Activated CD8-positive, alpha-beta T cell treated with anti-CD3 and anti-CD28 coated beads for 36 hours (primary cell): ENCODE results near the gene PARD6B. TPM values are rescaled to one million over a fixed set of nuclear protein-coding genes. Genes with fewer than 3 reads are reported as not detected.
"Not testable (repeated sequence)": the region's sequence is repeated elsewhere in the genome, so short reads cannot be mapped to it uniquely, and the experiment has no call there.

Experiments
- ATAC-seq: fragments of 200-7000 bp; cut with Tn5 transposase; one replicate; pipeline ENCODE4 v1.10.0; 2021; ENCODE audit warnings: mild to moderate bottlenecking, moderate library complexity
- CTCF ChIA-PET: fragments of 350-600 bp; sonication (Branson Sonifier 250); formaldehyde crosslinking; loops from one replicate; lab custom pipeline; 2021; ENCODE audit warnings: antibody characterized with exemption; lab: Charles Lee
- POLR2A ChIA-PET: fragments of 350-600 bp; sonication (Branson Sonifier 250); formaldehyde crosslinking; loops from one replicate; lab custom pipeline; 2021; ENCODE audit warnings: antibody characterized with exemption; lab: Charles Lee
- DNase-seq: peaks from one replicate; pipeline ENCODE4 v3.0.0-alpha.2; 2020
- H3K27ac Mint-ChIP-seq: one replicate; pipeline ENCODE4 v1.8.0; 2021; ENCODE audit warnings: mild to moderate bottlenecking, mixed read lengths
- H3K27me3 Mint-ChIP-seq: one replicate; pipeline ENCODE4 v1.8.0; 2021; ENCODE audit warnings: mixed read lengths
- H3K36me3 Mint-ChIP-seq: one replicate; pipeline ENCODE4 v1.8.0; 2021; ENCODE audit warnings: low read depth, mixed read lengths
- H3K4me1 Mint-ChIP-seq: one replicate; pipeline ENCODE4 v1.8.0; 2021; ENCODE audit warnings: low read depth, mixed read lengths
- H3K4me3 Mint-ChIP-seq: one replicate; pipeline ENCODE4 v1.8.0; 2021; ENCODE audit warnings: mild to moderate bottlenecking, moderate library complexity, mixed read lengths
- H3K9me3 Mint-ChIP-seq: one replicate; pipeline ENCODE4 v1.8.0; 2021; ENCODE audit warnings: mixed read lengths
- CTCF ChIP-seq: fragments of 200-600 bp; IDR thresholded peaks from one replicate; pipeline ENCODE4 v1.8.0; 2022; ENCODE audit warnings: antibody characterized with exemption, mild to moderate bottlenecking
- intact Hi-C: fragments of 100-400 bp; cut with micrococcal nuclease; formaldehyde crosslinking; loops from one replicate; pipeline ENCODE4 v1.10.0; 2022
- total RNA-seq, 2 experiments: library from RNA; stranded (reverse); gene quantifications; one replicate each; pipeline ENCODE4 v1.2.3, GENCODE V29; 2021

The PARD6B gene
- total RNA-seq, 2 experiments from 2014 or later: 4.7 to 6.6 TPM

- TF ChIP-seq CTCF: no peak
- ChIA-PET POLR2A (no interaction called here), CTCF (no interaction called here)
- ATAC-seq: no peak
- Mint-ChIP-seq H3K9me3 (no peaks in the 10 kb centered on the region), H3K4me3 (no peak overlapping the region), H3K27ac (no peak overlapping the region), H3K27me3 (peaks cover 11% of the 10 kb centered on the region), H3K4me1 (no peaks in the 10 kb centered on the region), H3K36me3 (no peaks in the 10 kb centered on the region)
- DNase-seq: no peak
- intact Hi-C loops: no loop called here
These were observed 20.1 kb upstream of the PARD6B start for GRCh38 chr20:50711113-50711825.

GRCh38 chr20:50712771-50713656, 18.4 kb upstream of the PARD6B start:
- TF ChIP-seq CTCF: no peak
- DNase-seq (no peak), ATAC-seq (no peak)
- Mint-ChIP-seq H3K27me3 (peaks cover 11% of the 10 kb centered on the region), H3K4me1 (no peaks in the 10 kb centered on the region), H3K9me3 (no peaks in the 10 kb centered on the region), H3K36me3 (no peaks in the 10 kb centered on the region), H3K4me3 (no peak overlapping the region), H3K27ac (no peak overlapping the region)
- intact Hi-C loops: no loop called here
- POLR2A ChIA-PET: interaction anchor here (0.5 kb wide), 1 partner anchor 77 kb away, joined by 3 read pairs; no protein-coding TSS in a partner anchor
- CTCF ChIA-PET: interaction anchor here (1.1 kb wide), 1 partner anchor 12 kb away, joined by 3 read pairs; no protein-coding TSS in a partner anchor

- DNase-seq: no peak
- intact Hi-C loops: no loop called here
- Mint-ChIP-seq H3K36me3 (no peaks in the 10 kb centered on the region), H3K9me3 (no peaks in the 10 kb centered on the region), H3K27ac (no peak overlapping the region), H3K4me3 (no peak overlapping the region), H3K27me3 (peaks cover 11% of the 10 kb centered on the region), H3K4me1 (no peaks in the 10 kb centered on the region)
- CTCF ChIA-PET: interaction anchor here (1.1 kb wide), 1 partner anchor 11 kb away, joined by 3 read pairs; no protein-coding TSS in a partner anchor
- ATAC-seq: no peak
- POLR2A ChIA-PET: no interaction called here
- TF ChIP-seq CTCF: no peak
These were observed 17.7 kb upstream of the PARD6B start for GRCh38 chr20:50713657-50714101.

GRCh38 chr20:50714426-50714825, 17.0 kb upstream of the PARD6B start:
- intact Hi-C loops, H3K4me3 Mint-ChIP-seq, POLR2A ChIA-PET, ATAC-seq, H3K27ac Mint-ChIP-seq, H3K36me3 Mint-ChIP-seq, H3K9me3 Mint-ChIP-seq, H3K4me1 Mint-ChIP-seq, DNase-seq, CTCF ChIA-PET: not testable (repeated sequence)
- H3K27me3 Mint-ChIP-seq: peaks cover 11% of the 10 kb centered on the region

- no peak for ATAC-seq
- no peak overlapping the region for H3K27ac Mint-ChIP-seq
- ChIA-PET CTCF (no interaction called here), POLR2A (no interaction called here)
- no peaks in the 10 kb centered on the region for H3K36me3 Mint-ChIP-seq
- no peak for DNase-seq
- H3K4me3 Mint-ChIP-seq: no peak overlapping the region
- H3K27me3 Mint-ChIP-seq: peaks cover 11% of the 10 kb centered on the region
- H3K4me1 Mint-ChIP-seq: no peaks in the 10 kb centered on the region
- no peaks in the 10 kb centered on the region for H3K9me3 Mint-ChIP-seq
- no peak for TF ChIP-seq CTCF
- intact Hi-C loops: no loop called here
These were observed 15.7 kb upstream of the PARD6B start for GRCh38 chr20:50715694-50716093.
